Vagina (tissue), 2 donors: ENCODE data around the gene ELAVL3.

Experiments
- CTCF ChIP-seq, 3 experiments: fragments of 450-650 bp in 2 of 3; fragments of 200-600 bp in 1 of 3; sonication (generic) in 1 of 3; IDR thresholded peaks; one replicate each; pipeline ENCODE4 v1.5.1; 2017 to 2019; ENCODE audit warnings: antibody characterized with exemption in 3 of 3, mild to moderate bottlenecking in 2 of 3, moderate library complexity in 2 of 3
- POLR2A ChIP-seq, 2 donors: fragments of 450-650 bp; IDR thresholded peaks; one replicate each; pipeline ENCODE4 v1.6.1; 2017; ENCODE audit warnings: antibody characterized with exemption in 2 of 2, mild to moderate bottlenecking in 2 of 2, moderate library complexity in 2 of 2
- POLR2AphosphoS5 ChIP-seq, 2 donors: sonication (generic); formaldehyde crosslinking; IDR thresholded peaks; one replicate each; pipeline ENCODE4 v1.9.0; 2017; ENCODE audit warnings: antibody characterized with exemption in 2 of 2, mild to moderate bottlenecking in 2 of 2, low read depth in 1 of 2; ENCODE audit not compliant: insufficient read depth in 1 of 2

GRCh38 chr19:11475861-11476260 is 5.0 kb downstream of the ELAVL3 start:
- TF ChIP-seq CTCF (IDR thresholded peaks at IDR 0.05) (no peak), POLR2A (IDR thresholded peaks at IDR 0.05) (no peak), POLR2AphosphoS5 (IDR thresholded peaks at IDR 0.05; ENCODE audit: insufficient read depth in 1 of 2, low read depth in 1 of 2) (no peak)
